Transverse colon (tissue), 4 donors: Measurements from ENCODE around the gene PBX4. TPM values are rescaled to one million over a fixed set of nuclear protein-coding genes. Genes with fewer than 3 reads are reported as not detected.
"Not testable (repeated sequence)": the region's sequence is repeated elsewhere in the genome, so short reads cannot be mapped to it uniquely, and the experiment has no call there.

ENCODE experiments used
- DNase-seq: peaks from one replicate; pipeline ENCODE4 v3.0.0-alpha.2; 2019
- H3K27ac ChIP-seq, 4 donors: fragments of 200-600 bp; sonication (generic); 2 replicates each; pipeline ENCODE4 v1.5.1; 2016 to 2018; ENCODE audit warnings: inconsistent platforms in 4 of 4
- H3K27me3 ChIP-seq: fragments of 200-600 bp; sonication (generic); 2 replicates; pipeline ENCODE4 v1.5.1; 2017; ENCODE audit warnings: inconsistent platforms
- H3K36me3 ChIP-seq, 4 donors: fragments of 200-600 bp; sonication (generic); 2 replicates each; pipeline ENCODE4 v1.5.1; 2017 to 2019; ENCODE audit warnings: inconsistent platforms in 4 of 4
- H3K4me1 ChIP-seq, 4 donors: fragments of 200-600 bp; sonication (generic); 2 replicates each; pipeline ENCODE4 v1.5.1; 2017 to 2020; ENCODE audit warnings: inconsistent platforms in 4 of 4
- H3K4me3 ChIP-seq, 4 donors: fragments of 200-600 bp; sonication (generic); 1 replicate in 1 of 4; 2 replicates in 3 of 4; pipeline versions ENCODE4 v1.5.1 to v1.6.1; 2017 to 2019; ENCODE audit warnings: inconsistent platforms in 4 of 4
- H3K9me3 ChIP-seq, 2 donors: fragments of 200-600 bp; sonication (generic); 2 replicates each; pipeline ENCODE4 v1.5.1; 2017 to 2019; ENCODE audit warnings: inconsistent platforms in 2 of 2
- EP300 ChIP-seq: sonication (generic); formaldehyde crosslinking; IDR thresholded peaks from one replicate; pipeline ENCODE4 v1.6.1; 2017; ENCODE audit warnings: antibody characterized with exemption, low read depth
- POLR2A ChIP-seq: fragments of 450-650 bp; IDR thresholded peaks from one replicate; pipeline ENCODE4 v1.6.1; 2016; ENCODE audit warnings: antibody characterized with exemption, mild to moderate bottlenecking, moderate library complexity
- POLR2AphosphoS5 ChIP-seq, 3 donors: sonication (generic); formaldehyde crosslinking; IDR thresholded peaks; one replicate each; pipeline ENCODE4 v1.6.1; 2016; ENCODE audit warnings: antibody characterized with exemption in 3 of 3
- WGBS, 2 donors: methylation state at CpG; one replicate each; pipeline ENCODE4 v1.1.5; 2018; ENCODE audit warnings: low coverage in 1 of 2; 5-methylcytosine and 5-hydroxymethylcytosine counted together
- in situ Hi-C, 4 donors: fragments of 200-750 bp; cut with MboI; loops; one replicate each; pipeline versions ENCODE4 v1.15.0 to v1.15.1; 2017; ENCODE audit warnings: low sequenced_read_pairs in 3 of 4, low pct_ligation_motif_present in 1 of 4, low pct_unique_long_range_greater_than_20kb in 1 of 4
- intact Hi-C: fragments of 100-400 bp; cut with DNase I; formaldehyde crosslinking; loops from one replicate; pipeline ENCODE4 v1.15.1; 2023; ENCODE audit warnings: low total_unique reads
- total RNA-seq, 4 donors: library from RNA; depleted of rRNA; stranded (reverse); fragments of >200 nt; gene quantifications; one replicate each; pipeline ENCODE4 v1.1.0, GENCODE V29; 2016
- TF ChIP-seq, protein P1 (sequence below), 5 experiments: fragments of 200-600 bp in 3 of 5; fragments of 450-650 bp in 2 of 5; sonication (generic) in 3 of 5; IDR thresholded peaks; 1 replicate in 2 of 5; 2 replicates in 3 of 5; pipeline ENCODE4 v1.5.1; 2016 to 2017; ENCODE audit warnings: antibody characterized with exemption in 5 of 5, inconsistent platforms in 3 of 5, mild to moderate bottlenecking in 2 of 5, moderate library complexity in 1 of 5

The PBX4 gene, protein sequence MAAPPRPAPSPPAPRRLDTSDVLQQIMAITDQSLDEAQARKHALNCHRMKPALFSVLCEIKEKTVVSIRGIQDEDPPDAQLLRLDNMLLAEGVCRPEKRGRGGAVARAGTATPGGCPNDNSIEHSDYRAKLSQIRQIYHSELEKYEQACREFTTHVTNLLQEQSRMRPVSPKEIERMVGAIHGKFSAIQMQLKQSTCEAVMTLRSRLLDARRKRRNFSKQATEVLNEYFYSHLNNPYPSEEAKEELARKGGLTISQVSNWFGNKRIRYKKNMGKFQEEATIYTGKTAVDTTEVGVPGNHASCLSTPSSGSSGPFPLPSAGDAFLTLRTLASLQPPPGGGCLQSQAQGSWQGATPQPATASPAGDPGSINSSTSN
- 10 to 100 TPM in 1 of 4 donors, 1 to 10 TPM in 3; 1.9 to 11.9 (median 5.1) TPM for total RNA-seq

DNA sequence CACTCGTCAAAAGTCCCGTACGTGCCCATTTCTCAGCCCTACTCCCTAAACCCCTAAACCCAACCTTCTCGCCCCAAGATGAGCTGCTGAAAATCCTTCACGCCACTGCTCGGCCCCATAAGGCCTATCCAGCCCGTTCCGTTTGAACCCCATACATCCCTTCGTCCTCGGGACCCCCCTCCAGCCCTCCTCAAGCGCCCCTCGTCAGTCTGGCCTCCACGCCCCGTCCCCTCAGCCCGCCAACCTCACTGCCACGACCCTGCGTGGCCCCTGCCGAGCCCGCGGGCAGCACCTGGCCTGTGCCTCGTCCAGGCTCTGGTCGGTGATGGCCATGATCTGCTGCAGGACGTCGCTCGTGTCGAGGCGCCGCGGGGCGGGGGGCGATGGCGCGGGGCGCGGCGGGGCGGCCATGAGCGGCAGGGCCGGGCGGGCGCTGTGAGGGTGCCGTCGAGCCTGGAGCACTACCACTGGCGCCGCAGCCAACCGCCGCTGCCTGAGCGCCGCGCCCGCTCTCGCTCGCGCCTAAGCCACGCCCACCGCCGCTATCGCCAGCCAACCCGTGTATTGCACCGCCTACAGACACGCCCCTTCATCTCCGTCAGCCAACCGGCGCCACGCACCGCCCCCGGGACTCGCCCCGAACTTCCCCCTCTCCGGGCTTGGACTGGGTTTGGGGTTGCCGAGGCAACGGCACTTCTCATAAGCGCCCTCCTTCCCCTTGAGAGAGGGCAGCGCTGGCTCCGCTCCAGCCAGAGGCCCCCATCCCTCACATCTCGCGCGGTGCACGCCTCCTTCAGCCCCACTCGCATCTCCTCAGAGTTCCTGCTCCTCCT lies at the start of gene PBX4:
PBX4 (minus strand) TSS at position 469 of the 833 bp plus-strand sequence; CDS start at position 411, 58 bp downstream.
- in situ Hi-C loops (no loop called here), intact Hi-C loops (loop anchor here (5.0 kb wide), 1 partner anchor 816 kb away; no protein-coding TSS in a partner anchor)
- TF ChIP-seq POLR2A, result peak; percentile 30
- TF ChIP-seq POLR2AphosphoS5 (IDR thresholded peaks at IDR 0.05), result peak; percentile 14 to 79 (median 60)
- TF ChIP-seq EP300, result no peak
- Histone ChIP-seq H3K27ac (peak within 1 kb of the TSS in 3 of 4 donors; percentile 54 to 66 (median 57)), H3K36me3 (no peaks in the 10 kb centered on the region), H3K27me3 (no peaks in the 10 kb centered on the region), H3K4me1 (peaks cover 0 to 11% (median 7%) of the 10 kb centered on the region in 4 donors), H3K9me3 (no peaks in the 10 kb centered on the region), H3K4me3 (peak within 1 kb of the TSS; percentile 0 to 45 (median 38))
- peak; percentile 97 for DNase-seq
- 7 to 11% methylated on average over 7 to 60 of the region's 80 CpGs for WGBS, 2 donors

DNA sequence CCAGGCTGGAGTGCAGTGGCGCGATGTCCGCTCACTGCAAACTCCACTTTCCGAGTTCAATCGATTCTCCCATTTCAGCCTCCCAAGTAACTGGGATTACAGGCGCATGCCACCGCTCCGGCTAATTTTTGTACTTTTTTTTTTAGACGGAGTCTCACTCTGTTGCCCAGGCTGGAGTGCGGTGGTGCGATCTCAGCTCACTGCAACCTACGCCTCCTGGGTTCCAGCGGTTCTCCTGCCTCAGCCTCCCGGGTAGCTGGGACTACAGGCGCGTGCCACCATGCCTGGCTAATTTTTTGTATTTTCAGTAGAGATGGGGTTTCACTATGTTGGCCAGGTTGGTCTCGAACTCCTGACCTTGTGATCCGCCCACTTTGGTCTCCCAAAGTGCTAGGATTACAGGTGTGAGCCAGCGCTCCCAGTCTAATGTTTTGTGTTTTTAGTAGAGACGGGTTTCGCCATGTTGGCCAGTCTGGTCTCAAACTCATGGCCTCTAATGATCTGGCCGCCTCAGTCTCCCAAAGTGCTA lies 47.0 kb upstream of the PBX4 start:
- H3K4me3 ChIP-seq, in situ Hi-C loops, H3K27ac ChIP-seq, H3K9me3 ChIP-seq, intact Hi-C loops, DNase-seq, H3K36me3 ChIP-seq, H3K27me3 ChIP-seq: not testable (repeated sequence)
- peaks cover 17 to 37% (median 25%) of the 10 kb centered on the region in 4 donors for H3K4me1 ChIP-seq
- WGBS, 2 donors, result 91 to 94% methylated on average over 10 to 22 of the region's 22 CpGs

DNA sequence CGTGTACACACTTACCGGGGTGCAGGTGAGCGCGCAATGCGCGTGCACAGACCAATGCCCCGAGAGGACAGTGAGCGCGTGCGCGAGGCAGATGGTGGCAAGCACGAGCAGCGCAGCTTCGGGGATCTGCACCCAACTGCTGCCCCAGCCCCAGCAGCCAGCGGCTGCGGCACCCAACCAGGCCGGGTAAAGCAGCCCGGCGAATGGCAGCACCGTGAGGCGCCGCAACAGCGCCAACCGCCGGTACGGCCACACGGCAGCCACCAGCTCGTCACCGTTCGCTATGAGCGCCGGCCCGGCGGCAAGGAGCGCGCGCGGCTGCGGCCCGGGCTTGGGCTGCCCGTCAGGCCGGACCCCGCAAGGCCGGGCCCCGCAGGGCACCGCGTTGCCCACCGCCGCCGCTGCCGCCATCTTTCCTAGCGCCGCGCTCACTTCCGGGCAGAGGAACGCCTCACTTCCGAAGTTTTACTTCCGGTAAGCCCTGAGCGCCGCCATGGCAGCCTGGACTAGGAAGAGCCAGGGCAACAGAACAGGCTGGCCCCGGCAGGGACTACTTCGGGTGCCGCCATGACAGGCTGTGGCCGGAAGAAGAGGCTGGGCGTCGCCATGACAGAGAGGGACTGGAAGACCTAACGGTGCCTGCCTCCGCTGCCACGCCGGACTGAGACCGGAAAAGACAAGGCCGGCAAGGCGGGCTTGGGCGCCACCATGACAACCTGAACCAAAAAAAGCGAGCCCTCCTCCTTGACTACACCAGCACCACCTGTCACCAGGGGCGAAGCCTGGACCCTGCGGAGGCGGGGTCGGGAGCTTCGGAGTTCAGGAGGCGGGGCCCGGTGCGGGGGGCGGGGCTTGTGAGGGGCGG lies 45.0 kb upstream of the PBX4 start, which contains the start of gene ATP13A1:
ATP13A1 (minus strand) TSS at position 421 of the 865 bp plus-strand sequence; CDS start at position 411, 10 bp downstream.
- H3K4me1 ChIP-seq, result peaks cover 7 to 24% (median 14%) of the 10 kb centered on the region in 4 donors
- H3K36me3 ChIP-seq, result peaks cover 0 to 11% (median 5%) of the 10 kb centered on the region in 4 donors
- in situ Hi-C loops, result no loop called here
- H3K4me3 ChIP-seq, result peak within 1 kb of the TSS; percentile 65 to 94 (median 80)
- intact Hi-C loops, result no loop called here
- no peaks in the 10 kb centered on the region for H3K9me3 ChIP-seq
- 0% methylated on average over 5 to 44 of the region's 85 CpGs for WGBS, 2 donors
- TF ChIP-seq POLR2A (peak; percentile 69), EP300 (peak; percentile 59), POLR2AphosphoS5 (IDR thresholded peaks at IDR 0.05) (peak; percentile 33 to 79 (median 76))
- TF ChIP-seq, protein P1, sequence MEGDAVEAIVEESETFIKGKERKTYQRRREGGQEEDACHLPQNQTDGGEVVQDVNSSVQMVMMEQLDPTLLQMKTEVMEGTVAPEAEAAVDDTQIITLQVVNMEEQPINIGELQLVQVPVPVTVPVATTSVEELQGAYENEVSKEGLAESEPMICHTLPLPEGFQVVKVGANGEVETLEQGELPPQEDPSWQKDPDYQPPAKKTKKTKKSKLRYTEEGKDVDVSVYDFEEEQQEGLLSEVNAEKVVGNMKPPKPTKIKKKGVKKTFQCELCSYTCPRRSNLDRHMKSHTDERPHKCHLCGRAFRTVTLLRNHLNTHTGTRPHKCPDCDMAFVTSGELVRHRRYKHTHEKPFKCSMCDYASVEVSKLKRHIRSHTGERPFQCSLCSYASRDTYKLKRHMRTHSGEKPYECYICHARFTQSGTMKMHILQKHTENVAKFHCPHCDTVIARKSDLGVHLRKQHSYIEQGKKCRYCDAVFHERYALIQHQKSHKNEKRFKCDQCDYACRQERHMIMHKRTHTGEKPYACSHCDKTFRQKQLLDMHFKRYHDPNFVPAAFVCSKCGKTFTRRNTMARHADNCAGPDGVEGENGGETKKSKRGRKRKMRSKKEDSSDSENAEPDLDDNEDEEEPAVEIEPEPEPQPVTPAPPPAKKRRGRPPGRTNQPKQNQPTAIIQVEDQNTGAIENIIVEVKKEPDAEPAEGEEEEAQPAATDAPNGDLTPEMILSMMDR (IDR thresholded peaks at IDR 0.05), result peak in 1 of 5 experiments; percentile 13
- peak; percentile 96 for DNase-seq
- peak within 1 kb of the TSS; percentile 86 to 98 (median 90) for H3K27ac ChIP-seq
- H3K27me3 ChIP-seq, result no peaks in the 10 kb centered on the region

DNA sequence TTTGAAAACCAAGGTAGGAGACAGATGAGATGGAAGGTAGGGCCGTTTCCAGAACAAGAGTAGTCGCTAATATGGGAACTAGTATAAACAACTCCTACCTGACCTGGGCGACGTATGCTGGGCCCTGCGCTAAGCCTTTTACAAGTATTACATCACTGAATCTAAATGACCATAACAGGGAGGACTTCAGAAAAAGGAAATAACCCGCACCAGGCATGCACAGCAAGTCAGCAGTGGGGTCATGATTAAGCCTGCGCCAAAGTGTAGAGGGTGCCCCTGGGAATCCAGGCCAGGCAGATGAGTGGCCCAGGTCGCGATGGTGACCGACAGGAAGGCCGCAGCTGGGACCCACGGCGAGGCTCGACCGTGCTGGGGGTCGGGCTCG lies 44.4 kb upstream of the PBX4 start:
- intact Hi-C loops, result no loop called here
- TF ChIP-seq, protein P1 (IDR thresholded peaks at IDR 0.05), result no peak
- TF ChIP-seq POLR2A (no peak), POLR2AphosphoS5 (IDR thresholded peaks at IDR 0.05) (no peak), EP300 (no peak)
- in situ Hi-C loops, result no loop called here
- 4 to 8% methylated on average over 2 to 7 of the region's 17 CpGs for WGBS, 2 donors
- Histone ChIP-seq H3K27ac (peak overlapping the region; percentile 86 to 98 (median 90)), H3K27me3 (no peaks in the 10 kb centered on the region), H3K36me3 (peaks cover 0 to 15% (median 7%) of the 10 kb centered on the region in 4 donors), H3K4me1 (peaks cover 7 to 24% (median 12%) of the 10 kb centered on the region in 4 donors), H3K4me3 (peak overlapping the region; percentile 34 to 94 (median 80)), H3K9me3 (no peaks in the 10 kb centered on the region)
- DNase-seq, result no peak
